WTC11 (cell line): ENCODE data around the gene HLCS.

Experiments used
- TEAD4 ChIP-seq: sonication (generic); formaldehyde crosslinking; IDR thresholded peaks from 2 replicates; pipeline ENCODE4 v1.8.0; 2022; ENCODE audit warnings: mild to moderate bottlenecking, missing genetic modification reagents
- ZBTB21 ChIP-seq: sonication (generic); formaldehyde crosslinking; IDR thresholded peaks from 2 replicates; pipeline ENCODE4 v1.8.1; 2023; ENCODE audit warnings: mild to moderate bottlenecking, missing genetic modification reagents, borderline replicate concordance
- ZNF121 ChIP-seq: sonication (generic); formaldehyde crosslinking; IDR thresholded peaks from 2 replicates; pipeline ENCODE4 v1.8.0; 2023; ENCODE audit warnings: missing genetic modification reagents
- TF ChIP-seq, protein P1 (sequence below): sonication (generic); formaldehyde crosslinking; IDR thresholded peaks from 2 replicates; pipeline ENCODE4 v1.8.0; 2023; ENCODE audit warnings: missing genetic modification reagents, mild to moderate bottlenecking, borderline replicate concordance
- TF ChIP-seq, protein P2 (sequence below): sonication (generic); formaldehyde crosslinking; IDR thresholded peaks from 2 replicates; pipeline ENCODE4 v1.8.1; 2022; ENCODE audit warnings: low read depth, mild to moderate bottlenecking, moderate library complexity, missing genetic modification reagents, borderline replicate concordance
- TF ChIP-seq, protein P3 (sequence below): fragments of 200-600 bp; IDR thresholded peaks from 2 replicates; pipeline ENCODE4 v1.8.0; 2022; ENCODE audit warnings: antibody characterized with exemption

DNA sequence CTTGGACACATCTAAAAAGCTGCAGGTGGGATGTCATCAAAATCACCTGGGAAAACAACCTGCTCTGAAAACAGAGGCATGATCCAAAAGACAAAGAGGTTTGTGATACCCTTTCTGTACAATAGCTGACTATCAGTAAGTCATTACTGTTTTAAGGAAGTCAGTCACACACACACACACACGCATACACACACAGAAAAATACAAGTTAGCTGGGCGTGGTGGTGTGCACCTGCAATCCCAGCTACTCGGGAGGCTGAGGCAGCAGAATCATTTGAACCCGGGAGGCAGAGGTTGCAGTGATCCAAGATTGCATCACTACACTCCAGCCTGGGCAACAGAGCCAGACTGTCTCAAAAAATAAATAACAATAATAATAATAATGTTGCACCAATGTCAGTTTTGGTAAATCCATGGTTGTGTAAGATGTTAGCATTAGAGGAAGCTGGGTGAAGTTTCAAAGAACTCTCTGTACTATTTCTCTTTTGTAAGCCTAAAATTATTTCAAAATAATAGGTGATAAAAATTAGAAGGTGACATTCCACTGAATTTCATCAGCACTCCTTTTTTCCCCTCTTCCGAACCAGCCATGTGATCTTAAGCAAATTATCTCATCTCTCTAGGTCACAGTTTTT lies 9.9 kb upstream of the HLCS start:
- TF ChIP-seq ZBTB21 (no peak), TEAD4 (no peak), ZNF121 (CRISPR knock-in tag) (no peak)
- TF ChIP-seq, protein P1, sequence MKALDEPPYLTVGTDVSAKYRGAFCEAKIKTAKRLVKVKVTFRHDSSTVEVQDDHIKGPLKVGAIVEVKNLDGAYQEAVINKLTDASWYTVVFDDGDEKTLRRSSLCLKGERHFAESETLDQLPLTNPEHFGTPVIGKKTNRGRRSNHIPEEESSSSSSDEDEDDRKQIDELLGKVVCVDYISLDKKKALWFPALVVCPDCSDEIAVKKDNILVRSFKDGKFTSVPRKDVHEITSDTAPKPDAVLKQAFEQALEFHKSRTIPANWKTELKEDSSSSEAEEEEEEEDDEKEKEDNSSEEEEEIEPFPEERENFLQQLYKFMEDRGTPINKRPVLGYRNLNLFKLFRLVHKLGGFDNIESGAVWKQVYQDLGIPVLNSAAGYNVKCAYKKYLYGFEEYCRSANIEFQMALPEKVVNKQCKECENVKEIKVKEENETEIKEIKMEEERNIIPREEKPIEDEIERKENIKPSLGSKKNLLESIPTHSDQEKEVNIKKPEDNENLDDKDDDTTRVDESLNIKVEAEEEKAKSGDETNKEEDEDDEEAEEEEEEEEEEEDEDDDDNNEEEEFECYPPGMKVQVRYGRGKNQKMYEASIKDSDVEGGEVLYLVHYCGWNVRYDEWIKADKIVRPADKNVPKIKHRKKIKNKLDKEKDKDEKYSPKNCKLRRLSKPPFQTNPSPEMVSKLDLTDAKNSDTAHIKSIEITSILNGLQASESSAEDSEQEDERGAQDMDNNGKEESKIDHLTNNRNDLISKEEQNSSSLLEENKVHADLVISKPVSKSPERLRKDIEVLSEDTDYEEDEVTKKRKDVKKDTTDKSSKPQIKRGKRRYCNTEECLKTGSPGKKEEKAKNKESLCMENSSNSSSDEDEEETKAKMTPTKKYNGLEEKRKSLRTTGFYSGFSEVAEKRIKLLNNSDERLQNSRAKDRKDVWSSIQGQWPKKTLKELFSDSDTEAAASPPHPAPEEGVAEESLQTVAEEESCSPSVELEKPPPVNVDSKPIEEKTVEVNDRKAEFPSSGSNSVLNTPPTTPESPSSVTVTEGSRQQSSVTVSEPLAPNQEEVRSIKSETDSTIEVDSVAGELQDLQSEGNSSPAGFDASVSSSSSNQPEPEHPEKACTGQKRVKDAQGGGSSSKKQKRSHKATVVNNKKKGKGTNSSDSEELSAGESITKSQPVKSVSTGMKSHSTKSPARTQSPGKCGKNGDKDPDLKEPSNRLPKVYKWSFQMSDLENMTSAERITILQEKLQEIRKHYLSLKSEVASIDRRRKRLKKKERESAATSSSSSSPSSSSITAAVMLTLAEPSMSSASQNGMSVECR (CRISPR knock-in tag) = no peak
- TF ChIP-seq, protein P2, sequence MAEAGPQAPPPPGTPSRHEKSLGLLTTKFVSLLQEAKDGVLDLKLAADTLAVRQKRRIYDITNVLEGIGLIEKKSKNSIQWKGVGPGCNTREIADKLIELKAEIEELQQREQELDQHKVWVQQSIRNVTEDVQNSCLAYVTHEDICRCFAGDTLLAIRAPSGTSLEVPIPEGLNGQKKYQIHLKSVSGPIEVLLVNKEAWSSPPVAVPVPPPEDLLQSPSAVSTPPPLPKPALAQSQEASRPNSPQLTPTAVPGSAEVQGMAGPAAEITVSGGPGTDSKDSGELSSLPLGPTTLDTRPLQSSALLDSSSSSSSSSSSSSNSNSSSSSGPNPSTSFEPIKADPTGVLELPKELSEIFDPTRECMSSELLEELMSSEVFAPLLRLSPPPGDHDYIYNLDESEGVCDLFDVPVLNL (CRISPR knock-in tag) = no peak
- TF ChIP-seq, protein P3, sequence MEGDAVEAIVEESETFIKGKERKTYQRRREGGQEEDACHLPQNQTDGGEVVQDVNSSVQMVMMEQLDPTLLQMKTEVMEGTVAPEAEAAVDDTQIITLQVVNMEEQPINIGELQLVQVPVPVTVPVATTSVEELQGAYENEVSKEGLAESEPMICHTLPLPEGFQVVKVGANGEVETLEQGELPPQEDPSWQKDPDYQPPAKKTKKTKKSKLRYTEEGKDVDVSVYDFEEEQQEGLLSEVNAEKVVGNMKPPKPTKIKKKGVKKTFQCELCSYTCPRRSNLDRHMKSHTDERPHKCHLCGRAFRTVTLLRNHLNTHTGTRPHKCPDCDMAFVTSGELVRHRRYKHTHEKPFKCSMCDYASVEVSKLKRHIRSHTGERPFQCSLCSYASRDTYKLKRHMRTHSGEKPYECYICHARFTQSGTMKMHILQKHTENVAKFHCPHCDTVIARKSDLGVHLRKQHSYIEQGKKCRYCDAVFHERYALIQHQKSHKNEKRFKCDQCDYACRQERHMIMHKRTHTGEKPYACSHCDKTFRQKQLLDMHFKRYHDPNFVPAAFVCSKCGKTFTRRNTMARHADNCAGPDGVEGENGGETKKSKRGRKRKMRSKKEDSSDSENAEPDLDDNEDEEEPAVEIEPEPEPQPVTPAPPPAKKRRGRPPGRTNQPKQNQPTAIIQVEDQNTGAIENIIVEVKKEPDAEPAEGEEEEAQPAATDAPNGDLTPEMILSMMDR = no peak
